HG03342 (cell line): ENCODE data around the gene PCNX1.
"Not testable (repeated sequence)": the region's sequence is repeated elsewhere in the genome, so short reads cannot be mapped to it uniquely, and the experiment has no call there.

Source experiments
- ATAC-seq: cut with Tn5 transposase; IDR thresholded peaks from one replicate; pipeline ENCODE4 v1.9.1; 2021; ENCODE audit warnings: mild to moderate bottlenecking, moderate library complexity; ENCODE audit not compliant: unreplicated experiment

The PCNX1 gene

GRCh38 chr14:71141701-71142374, 234.6 kb downstream of the PCNX1 start:
- no peak for ATAC-seq

GRCh38 chr14:71142375-71143038, 235.2 kb downstream of the PCNX1 start:
- ATAC-seq: no peak

DNA sequence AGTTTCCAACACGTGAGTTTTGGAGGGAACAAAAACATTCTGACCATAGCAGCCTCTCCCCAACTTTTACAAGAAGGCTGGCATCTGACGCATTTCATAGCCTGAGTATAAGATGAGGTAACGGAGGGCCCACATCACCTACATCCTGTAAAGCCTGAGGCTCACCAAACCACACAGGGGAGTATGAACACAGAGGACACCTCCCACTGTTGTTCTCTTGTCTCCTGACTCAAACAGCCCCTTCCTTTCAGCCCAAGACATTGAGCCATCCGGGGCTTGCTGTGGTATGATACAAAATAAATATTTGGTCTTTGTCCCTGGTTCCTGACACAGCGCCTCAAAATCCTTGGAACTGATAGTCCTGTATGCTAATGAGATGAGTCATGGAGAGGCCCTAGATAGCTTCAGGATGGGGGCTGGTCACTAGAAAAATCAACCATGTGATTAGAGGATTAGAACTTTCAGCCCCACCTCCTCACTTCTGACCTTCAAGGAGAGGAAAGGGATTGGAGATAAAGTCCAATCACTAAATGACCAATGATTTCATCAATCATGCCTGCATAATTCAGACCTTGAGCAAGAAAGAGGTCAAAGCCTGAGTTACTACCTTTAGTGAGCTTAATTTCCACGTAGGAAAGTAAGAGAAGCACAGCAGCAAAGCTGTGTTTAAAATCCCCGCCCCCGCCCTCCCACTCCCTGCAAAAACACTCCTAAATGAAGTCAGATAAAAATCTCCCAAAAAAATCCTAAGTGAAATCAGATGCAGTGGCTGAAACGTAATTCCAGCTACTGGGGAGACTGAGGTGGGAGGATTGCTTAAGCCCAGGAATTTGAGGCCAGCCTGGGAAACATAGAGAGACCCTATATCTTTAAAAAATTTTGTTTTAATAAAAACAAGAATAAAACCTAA, 236.4 kb downstream of the PCNX1 start:
- ATAC-seq: no peak

GRCh38 chr14:71147335-71147734, 240.1 kb downstream of the PCNX1 start:
- not testable (repeated sequence) for ATAC-seq

GRCh38 chr14:71148627-71149026, 241.4 kb downstream of the PCNX1 start:
- no peak for ATAC-seq

DNA sequence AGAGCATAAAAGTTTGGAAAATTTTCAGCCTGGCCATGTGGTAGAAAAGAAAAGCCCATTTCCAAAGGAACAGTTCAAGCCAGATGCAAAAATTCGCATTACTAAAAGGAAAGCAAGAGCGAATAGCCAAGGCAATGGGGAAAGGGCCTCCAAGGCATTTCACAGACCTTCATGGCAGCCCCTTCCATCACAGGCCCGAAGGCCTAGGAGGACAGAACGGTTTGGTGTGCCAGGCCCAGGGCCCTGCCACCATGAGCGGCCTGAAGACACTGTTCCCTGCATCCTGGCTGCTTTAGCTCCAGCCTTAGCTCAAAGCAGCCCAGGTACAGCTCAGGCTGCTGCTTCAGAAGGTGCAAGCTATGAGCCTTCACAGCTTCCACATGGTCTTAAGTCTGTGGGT, 243.5 kb downstream of the PCNX1 start:
- no peak for ATAC-seq

DNA sequence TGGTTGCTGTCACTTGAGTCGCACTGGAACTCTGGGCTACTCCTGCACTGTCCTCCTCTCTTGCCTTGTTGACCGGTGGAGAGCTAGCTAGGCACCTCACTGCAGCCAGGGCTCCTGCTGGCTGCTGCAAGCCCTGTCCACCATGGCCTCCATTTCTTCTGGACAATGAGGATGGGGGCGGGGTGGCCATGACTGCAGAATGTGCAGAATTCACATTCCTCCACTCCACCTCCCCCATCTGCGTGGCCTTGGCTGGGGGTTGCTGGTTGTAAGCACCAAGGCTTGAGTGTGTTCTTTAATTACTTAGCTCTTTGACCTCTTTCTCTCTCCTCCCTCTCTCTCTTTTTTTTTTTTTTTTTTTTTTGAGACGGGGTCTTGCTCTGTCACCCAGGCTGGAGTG, 248.5 kb downstream of the PCNX1 start:
- ATAC-seq: no peak

- ATAC-seq: no peak
These were observed 256.0 kb downstream of the PCNX1 start for GRCh38 chr14:71163050-71163841.

DNA sequence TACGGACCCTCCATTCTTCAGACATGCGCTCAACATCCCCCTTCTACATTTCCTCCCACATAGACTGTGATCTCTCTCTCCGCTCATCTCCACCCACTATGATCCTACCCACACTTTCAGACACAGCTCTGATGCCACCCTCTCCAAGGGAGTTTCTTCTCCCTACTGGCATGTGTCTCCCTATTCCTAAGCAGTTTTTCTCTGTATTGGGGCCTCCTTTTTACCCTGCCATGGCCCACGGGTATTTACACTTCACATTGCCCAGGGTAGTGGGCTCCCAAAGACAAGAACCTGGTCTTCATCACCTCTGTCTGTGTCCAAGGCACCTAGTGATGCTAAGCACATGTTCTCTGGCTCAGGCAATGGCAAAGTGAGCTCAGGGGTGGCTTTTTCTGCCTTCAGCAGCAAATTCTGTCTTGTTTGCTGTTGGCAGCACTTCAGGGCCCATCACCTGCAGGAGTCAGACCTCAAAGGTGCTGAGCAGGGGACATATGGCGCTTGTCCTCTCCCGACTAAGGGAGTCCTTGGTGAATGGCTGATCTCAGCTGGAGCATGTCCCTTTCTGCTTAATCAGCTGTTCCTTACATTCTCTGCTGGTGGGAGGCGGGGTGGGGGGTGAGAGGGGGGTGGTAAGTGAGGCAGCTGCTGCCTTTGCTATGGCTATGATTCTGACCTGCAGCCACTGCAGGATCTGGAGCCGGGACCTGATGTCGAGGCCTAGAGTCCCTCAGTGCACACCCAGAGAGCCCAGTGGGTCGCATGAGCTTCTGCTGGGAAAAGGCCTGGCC, 256.8 kb downstream of the PCNX1 start:
- no peak for ATAC-seq
